H9 (cell line): ENCODE data around the gene F11. TPM values are rescaled to one million over a fixed set of nuclear protein-coding genes. Genes with fewer than 3 reads are reported as not detected.

Source experiments
- DNase-seq: peaks from one replicate; pipeline ENCODE4 v3.0.0-alpha.2; 2017
- H2AFZ ChIP-seq: one replicate; pipeline ENCODE4 v1.6.1; 2013; ENCODE audit warnings: mild to moderate bottlenecking, low read length, control low read depth, moderate library complexity
- H2AK5ac ChIP-seq: 2 replicates; pipeline ENCODE4 v1.6.1; 2013; ENCODE audit warnings: low read length, control low read depth, mixed read lengths; ENCODE audit not compliant: insufficient read length
- H2BK120ac ChIP-seq: one replicate; pipeline ENCODE4 v1.6.1; 2013; ENCODE audit warnings: low read depth, mild to moderate bottlenecking, low read length, control low read depth, inconsistent platforms; ENCODE audit not compliant: poor library complexity, severe bottlenecking
- H2BK12ac ChIP-seq: 2 replicates; pipeline ENCODE4 v1.6.1; 2013; ENCODE audit warnings: low read length, control low read depth, mixed read lengths, low read depth; ENCODE audit not compliant: insufficient read length
- H2BK15ac ChIP-seq: 2 replicates; pipeline ENCODE4 v1.6.1; 2013; ENCODE audit warnings: low read depth, low read length, control low read depth
- H2BK20ac ChIP-seq: one replicate; pipeline ENCODE4 v1.6.1; 2013; ENCODE audit warnings: low read depth, mild to moderate bottlenecking, low read length, control low read depth, inconsistent platforms; ENCODE audit not compliant: poor library complexity, severe bottlenecking
- H2BK5ac ChIP-seq: 2 replicates; pipeline ENCODE4 v1.6.1; 2013; ENCODE audit warnings: low read length, control low read depth, mixed read lengths; ENCODE audit not compliant: insufficient read length
- H3K14ac ChIP-seq: 2 replicates; pipeline ENCODE4 v1.6.1; 2013; ENCODE audit warnings: low read length, control low read depth; ENCODE audit not compliant: insufficient read depth
- H3K18ac ChIP-seq: 2 replicates; pipeline ENCODE4 v1.6.1; 2013; ENCODE audit warnings: low read depth, mild to moderate bottlenecking, mixed read lengths, low read length, control low read depth; ENCODE audit not compliant: insufficient read length
- H3K23ac ChIP-seq: 2 replicates; pipeline ENCODE4 v1.6.1; 2013; ENCODE audit warnings: low read length, control low read depth, mixed read lengths, low read depth; ENCODE audit not compliant: insufficient read length
- H3K23me2 ChIP-seq: 2 replicates; pipeline ENCODE4 v1.6.1; 2013; ENCODE audit warnings: low read depth, mild to moderate bottlenecking, mixed read lengths, low read length, control low read depth; ENCODE audit not compliant: insufficient read length, poor library complexity, severe bottlenecking
- H3K27ac ChIP-seq: 2 replicates; pipeline ENCODE4 v1.5.1; 2013; ENCODE audit warnings: low read length, control low read depth, mixed read lengths, low read depth; ENCODE audit not compliant: insufficient read length
- H3K27me3 ChIP-seq: 2 replicates; pipeline ENCODE4 v1.6.1; 2013; ENCODE audit warnings: low read length, control low read depth, inconsistent platforms; ENCODE audit not compliant: insufficient read depth
- H3K4ac ChIP-seq: 2 replicates; pipeline ENCODE4 v1.6.1; 2013; ENCODE audit warnings: low read depth, mild to moderate bottlenecking, control low read depth, inconsistent platforms, low read length, moderate library complexity
- H3K4me1 ChIP-seq: 2 replicates; pipeline ENCODE4 v1.6.1; 2013; ENCODE audit warnings: low read length, control low read depth, inconsistent platforms; ENCODE audit not compliant: insufficient read depth
- H3K4me2 ChIP-seq: 2 replicates; pipeline ENCODE4 v1.6.1; 2013; ENCODE audit warnings: low read length, control low read depth, mixed read lengths; ENCODE audit not compliant: insufficient read length, insufficient read depth
- H3K56ac ChIP-seq: 2 replicates; pipeline ENCODE4 v1.6.1; 2013; ENCODE audit warnings: low read depth, mild to moderate bottlenecking, mixed read lengths, low read length, control low read depth; ENCODE audit not compliant: insufficient read length
- H3K79me1 ChIP-seq: 2 replicates; pipeline ENCODE4 v1.6.1; 2013; ENCODE audit warnings: low read depth, mild to moderate bottlenecking, moderate library complexity, low read length, control low read depth, inconsistent platforms; ENCODE audit not compliant: insufficient read depth, poor library complexity, severe bottlenecking
- H3K79me2 ChIP-seq: 2 replicates; pipeline ENCODE4 v1.6.1; 2013; ENCODE audit warnings: low read length, control low read depth, inconsistent platforms; ENCODE audit not compliant: insufficient read depth
- H3K9ac ChIP-seq: 2 replicates; pipeline ENCODE4 v1.6.1; 2013; ENCODE audit warnings: low read length, control low read depth, mixed read lengths; ENCODE audit not compliant: insufficient read length; ENCODE audit errors: extremely low read depth
- H3K9me3 ChIP-seq: one replicate; pipeline ENCODE4 v1.6.1; 2013; ENCODE audit warnings: low read depth, low read length, inconsistent platforms; ENCODE audit not compliant: control insufficient read depth
- H3T11ph ChIP-seq: one replicate; pipeline ENCODE4 v1.6.1; 2013; ENCODE audit warnings: mild to moderate bottlenecking, low read length, control low read depth, inconsistent platforms
- H4K20me1 ChIP-seq: one replicate; pipeline ENCODE4 v1.6.1; 2013; ENCODE audit not compliant: control insufficient read depth, insufficient read length, insufficient read depth
- H4K5ac ChIP-seq: 2 replicates; pipeline ENCODE4 v1.6.1; 2013; ENCODE audit warnings: low read depth, mild to moderate bottlenecking, mixed read lengths, low read length, control low read depth; ENCODE audit not compliant: insufficient read length
- H4K8ac ChIP-seq: replicated peaks from 2 replicates; pipeline ENCODE4 v1.6.1; 2013; ENCODE audit warnings: low read length, control low read depth, mixed read lengths, low read depth; ENCODE audit not compliant: insufficient read length
- H4K91ac ChIP-seq: 2 replicates; pipeline ENCODE4 v1.6.1; 2013; ENCODE audit warnings: low read depth, mild to moderate bottlenecking, moderate library complexity, mixed read lengths, low read length, control low read depth; ENCODE audit not compliant: insufficient read length
- H3K27ac Mint-ChIP-seq, 3 experiments: 2 replicates in 2 of 3; 3 replicates in 1 of 3; pipeline ENCODE4 v1.8.0; 2020 to 2021; ENCODE audit warnings: mixed read lengths in 3 of 3, mild to moderate bottlenecking in 1 of 3, moderate library complexity in 1 of 3
- H3K27me3 Mint-ChIP-seq: 2 replicates; pipeline ENCODE4 v1.8.0; 2021; ENCODE audit warnings: low read depth, mild to moderate bottlenecking, moderate library complexity, mixed read lengths
- H3K36me3 Mint-ChIP-seq, 3 experiments: 2 replicates in 2 of 3; 3 replicates in 1 of 3; pipeline ENCODE4 v1.8.0; 2020 to 2021; ENCODE audit warnings: low read depth in 3 of 3, mixed read lengths in 3 of 3; ENCODE audit not compliant: insufficient read depth in 1 of 3
- H3K4me1 Mint-ChIP-seq, 2 experiments: 2 replicates each; pipeline ENCODE4 v1.8.0; 2020; ENCODE audit warnings: mixed read lengths in 2 of 2
- H3K4me3 Mint-ChIP-seq, 2 experiments: 2 replicates in 1 of 2; 3 replicates in 1 of 2; pipeline ENCODE4 v1.8.0; 2020 to 2021; ENCODE audit warnings: mild to moderate bottlenecking in 2 of 2, mixed read lengths in 2 of 2, moderate library complexity in 1 of 2
- H3K9me3 Mint-ChIP-seq, 2 experiments: 2 replicates in 1 of 2; 3 replicates in 1 of 2; pipeline ENCODE4 v1.8.0; 2020; ENCODE audit warnings: mild to moderate bottlenecking in 2 of 2, mixed read lengths in 2 of 2, moderate library complexity in 1 of 2
- CTCF ChIP-seq: fragments of 200-600 bp; sonication (generic); conservative IDR thresholded peaks from 3 replicates; pipeline ENCODE4 v1.8.0; 2021; ENCODE audit warnings: antibody characterized with exemption, mild to moderate bottlenecking
- WGBS: extraction: QIAGEN DNeasy Blood & Tissue Kit; methylation state at CpG from one replicate; pipeline ENCODE4 v1.1.7; 2013; ENCODE audit warnings: missing lambda C conversion rate, low lambda C conversion rate, mixed read lengths; ENCODE audit not compliant: insufficient read length; ENCODE audit errors: extremely low coverage; 5-methylcytosine and 5-hydroxymethylcytosine counted together
- total RNA-seq: library from RNA; stranded (reverse); gene quantifications from 2 replicates; pipeline ENCODE4 v1.2.1, GENCODE V29; 2021

F11 gene
- total RNA-seq, 1 experiment from 2014 or later, result 0.50 TPM

GRCh38 chr4:186228514-186228894, 37.5 kb upstream of the F11 start:
- Histone ChIP-seq H3K4ac (no peak overlapping the region), H3K9me3 (peaks cover 18% of the 10 kb centered on the region), H3K4me1 (no peaks in the 10 kb centered on the region; the same call in 1 of the 2 replicates), H4K20me1 (no peaks in the 10 kb centered on the region), H2BK120ac (no peak overlapping the region), H2BK12ac (no peak overlapping the region), H3K79me2 (no peaks in the 10 kb centered on the region), H3K79me1 (no peaks in the 10 kb centered on the region), H3K23me2 (no peaks in the 10 kb centered on the region), H3K23ac (no peak overlapping the region), H4K5ac (no peak overlapping the region), H3T11ph (no peak overlapping the region), H3K18ac (no peak overlapping the region), H3K27ac (no peak overlapping the region), H3K14ac (no peak overlapping the region), H2BK20ac (no peak overlapping the region), H2AFZ (no peak overlapping the region), H3K27me3 (no peaks in the 10 kb centered on the region), H2BK15ac (no peak overlapping the region), H4K8ac (no peak overlapping the region), H3K56ac (no peak overlapping the region), H2AK5ac (no peak overlapping the region), H3K9ac (no peak overlapping the region), H3K4me2 (no peak overlapping the region), H2BK5ac (no peak overlapping the region), H4K91ac (no peak overlapping the region)
- Mint-ChIP-seq H3K9me3 (peaks cover 26 to 27% of the 10 kb centered on the region in 2 experiments), H3K36me3 (peaks cover 23 to 38% (median 23%) of the 10 kb centered on the region in 3 experiments), H3K27me3 (peaks cover 5% of the 10 kb centered on the region), H3K4me1 (peaks cover 11 to 25% of the 10 kb centered on the region in 2 experiments), H3K4me3 (no peak overlapping the region), H3K27ac (no peak overlapping the region)
- WGBS, result no CpG with 5 or more reads among the region's 2 CpGs
- no peak for DNase-seq
- TF ChIP-seq CTCF, result no peak
